Measurements from ENCODE around the gene SOCS4. TPM values are rescaled to one million over a fixed set of nuclear protein-coding genes. Genes with fewer than 3 reads are reported as not detected.

SOCS4 gene
- 13.2 and 15.1 TPM in 2 replicates for total RNA-seq

GRCh38 chr14:55026793-55027561 lies at the start of gene SOCS4, which contains the start of gene WDHD1:
Gene SOCS4 (plus strand): TSS chr14:55027236. CDS start chr14:55043042, 15,806 bp downstream.
Gene WDHD1 (minus strand): TSS chr14:55027099. CDS start chr14:55026787, 312 bp downstream.

DNA sequence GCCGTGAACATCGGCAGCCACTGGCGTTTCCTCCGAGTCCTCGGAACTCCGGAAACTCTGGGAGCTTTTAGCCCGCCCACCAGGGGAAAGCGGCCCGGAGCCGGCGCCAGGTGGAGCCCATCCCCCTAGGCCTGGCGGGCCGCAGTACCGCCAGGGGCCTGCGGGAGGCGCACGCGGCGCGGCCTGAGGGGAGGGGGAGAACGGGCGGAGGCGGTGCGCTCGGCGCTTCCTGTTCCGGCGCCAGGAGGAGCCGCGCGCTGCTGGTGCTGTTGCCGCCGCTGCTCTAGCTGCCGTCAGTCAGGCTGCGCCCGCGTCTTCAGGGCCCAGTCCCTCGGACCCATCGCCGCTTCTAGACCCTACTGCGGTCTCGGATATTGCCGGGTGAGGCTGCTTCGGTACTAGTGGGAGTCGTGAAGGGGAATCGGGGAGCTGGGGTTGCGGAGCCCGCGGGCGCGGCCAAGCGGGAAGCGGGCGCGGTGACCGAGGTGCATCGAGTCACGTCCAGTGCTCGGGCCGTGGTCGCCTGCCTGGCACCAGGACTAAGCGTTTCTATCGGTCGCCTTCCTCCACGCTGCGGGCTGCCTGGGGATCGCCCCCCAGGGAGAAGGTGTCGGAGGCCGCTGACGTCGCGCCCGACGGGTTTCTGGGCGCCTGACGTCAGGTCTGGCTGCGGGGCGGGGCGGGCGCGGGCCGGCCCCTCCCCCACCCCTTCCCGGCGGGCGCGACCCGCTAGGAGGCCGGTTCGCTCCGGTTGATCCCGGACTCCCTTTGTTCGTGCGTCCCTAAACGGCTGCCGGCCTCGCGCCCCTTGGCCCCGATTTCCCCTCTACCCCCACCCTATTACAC lies 24.6 kb downstream of the SOCS4 start, which contains the start of gene MAPK1IP1L:
TSS of gene MAPK1IP1L (plus strand) at position 225 of the 846 bp plus-strand sequence. CDS start 10,037 bp downstream, outside the sequence.

Other genes starting within 250 kb of the SOCS4 start
- gene GCH1, start 124.4 kb upstream of the SOCS4 start, total RNA-seq: 0.73 and 6.3 TPM in 2 replicates
- 6.3 and 18.8 TPM in 2 replicates for gene WDHD1, start 137 bp upstream of the SOCS4 start, total RNA-seq
- 16.4 and 26.2 TPM in 2 replicates for gene MAPK1IP1L, start 24.4 kb downstream of the SOCS4 start, total RNA-seq
- gene LGALS3, start 102.0 kb downstream of the SOCS4 start, total RNA-seq: 456 and 567 TPM in 2 replicates
- 2.3 and 66.5 TPM in 2 replicates for gene DLGAP5, start 164.3 kb downstream of the SOCS4 start, total RNA-seq
- gene FBXO34, start 244.2 kb downstream of the SOCS4 start, total RNA-seq: 21.1 and 21.7 TPM in 2 replicates

All from smooth muscle cell of trachea (primary cell).